HG02973 (cell line): ENCODE measurements around the gene SLC12A4.
"Not testable (repeated sequence)": the region's sequence is repeated elsewhere in the genome, so short reads cannot be mapped to it uniquely, and the experiment has no call there.

Experiments used
- ATAC-seq: cut with Tn5 transposase; IDR thresholded peaks from one replicate; pipeline ENCODE4 v1.9.1; 2021; ENCODE audit warnings: moderate library complexity; ENCODE audit not compliant: unreplicated experiment

Gene SLC12A4

DNA sequence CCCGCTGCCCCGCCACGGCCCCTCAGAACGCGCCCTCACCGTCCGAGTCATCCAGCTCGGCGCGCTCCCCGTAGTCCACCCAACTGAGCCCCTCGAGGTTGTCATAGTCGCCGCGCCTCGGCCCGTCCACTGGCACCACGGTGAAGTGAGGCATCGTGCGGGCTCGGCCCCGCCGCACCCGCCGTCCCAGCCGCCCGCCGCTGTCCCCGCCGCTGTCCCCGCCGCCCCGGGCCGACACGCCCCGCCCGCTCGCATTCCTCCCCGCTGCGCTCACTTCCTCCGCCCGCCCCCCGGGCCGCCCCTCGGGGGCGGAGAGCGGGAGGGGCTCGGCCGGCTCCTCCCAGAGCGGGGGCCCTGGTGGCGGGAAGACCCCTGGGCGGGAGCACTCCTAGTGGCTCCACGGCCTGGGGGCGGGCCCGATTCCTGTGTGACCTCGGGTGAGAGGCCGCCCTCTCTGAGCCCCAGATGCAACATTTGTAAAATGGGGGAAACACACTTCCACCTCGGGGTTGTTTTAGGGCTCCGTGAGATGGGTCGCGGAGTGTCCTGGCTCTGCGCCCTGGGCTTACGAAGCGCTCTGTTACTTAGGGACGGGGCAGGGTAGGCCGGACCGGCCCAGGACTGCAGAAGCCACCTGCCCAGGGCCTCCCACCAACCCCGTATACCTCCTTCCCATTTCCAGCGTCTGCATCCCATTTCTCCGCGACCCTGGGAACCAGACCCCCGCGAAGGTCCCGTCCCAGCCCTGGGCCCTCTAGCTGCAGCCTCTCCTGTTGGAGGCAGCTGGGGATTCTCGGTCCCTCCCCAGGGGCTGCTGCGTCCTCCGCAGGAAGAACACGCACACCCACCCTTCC is at the start of gene SLC12A4:
TSS of gene SLC12A4 (minus strand) at position 238 of the 854 bp plus-strand sequence. CDS start at position 154, 84 bp downstream.
- peak; percentile 64 for ATAC-seq

DNA sequence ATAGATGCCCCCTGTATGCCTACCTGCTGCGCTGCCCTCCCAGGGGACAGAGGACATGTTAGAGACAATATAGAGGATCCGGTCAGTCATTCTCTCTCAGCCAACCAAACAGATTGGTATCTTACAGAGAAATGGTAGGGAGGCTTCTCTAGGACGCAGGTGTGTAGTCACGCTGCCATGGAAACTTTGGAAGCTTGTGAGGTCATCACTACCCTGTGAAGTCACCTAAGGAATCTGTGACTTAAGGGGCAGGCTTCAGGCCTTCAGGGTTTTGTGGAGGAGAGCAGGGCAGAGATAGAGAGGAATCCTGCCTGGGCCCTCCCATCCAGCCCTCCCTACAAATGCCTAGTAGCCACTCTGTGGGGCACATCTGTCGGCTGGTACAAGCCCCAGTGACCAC is 47.2 kb upstream of the SLC12A4 start, which contains the start of gene DPEP2NB:
TSS of gene DPEP2NB (minus strand) at position 231 of the 400 bp plus-strand sequence. CDS start at position 90, 141 bp downstream.
- ATAC-seq = no peak

DNA sequence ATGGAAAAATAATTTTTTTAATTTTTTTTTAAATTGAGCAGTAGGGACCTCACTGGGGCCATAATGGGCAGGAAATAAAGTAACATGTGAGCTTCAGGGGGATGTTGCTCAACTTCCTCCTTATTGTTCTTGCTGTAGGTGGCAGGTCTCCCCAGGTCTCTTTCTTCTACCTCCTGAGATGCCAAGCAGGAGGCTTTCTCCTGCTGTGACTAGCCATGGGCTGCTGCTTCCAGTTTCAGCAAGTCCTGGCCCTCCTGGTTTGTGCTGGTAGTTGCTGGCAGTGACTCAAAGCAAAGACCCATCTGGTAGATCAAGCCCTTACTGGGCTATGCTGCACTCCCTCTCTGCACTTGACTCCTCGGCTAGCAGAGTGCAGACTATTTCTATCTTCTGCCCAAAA is 45.0 kb upstream of the SLC12A4 start:
- ATAC-seq = no peak

DNA sequence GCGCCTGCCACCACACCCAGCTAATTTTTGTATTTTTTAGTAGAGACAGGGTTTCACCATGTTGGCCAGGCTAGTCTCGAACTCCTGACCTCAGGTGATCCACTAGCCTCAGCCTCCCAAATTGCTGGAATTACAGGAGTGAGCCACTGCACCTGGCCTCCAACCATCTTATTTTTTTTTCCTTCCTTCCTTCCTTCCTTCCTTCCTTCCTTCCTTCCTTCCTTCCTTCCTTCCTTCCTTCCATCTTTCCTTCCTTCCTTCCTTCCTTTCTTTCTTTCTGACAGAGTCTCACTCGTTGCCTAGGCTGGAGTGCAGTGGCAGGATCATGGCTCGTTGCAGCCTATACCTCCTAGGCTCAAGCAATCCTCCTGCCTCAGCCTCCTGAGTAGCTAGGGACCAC is 41.4 kb upstream of the SLC12A4 start:
- ATAC-seq = not testable (repeated sequence)

DNA sequence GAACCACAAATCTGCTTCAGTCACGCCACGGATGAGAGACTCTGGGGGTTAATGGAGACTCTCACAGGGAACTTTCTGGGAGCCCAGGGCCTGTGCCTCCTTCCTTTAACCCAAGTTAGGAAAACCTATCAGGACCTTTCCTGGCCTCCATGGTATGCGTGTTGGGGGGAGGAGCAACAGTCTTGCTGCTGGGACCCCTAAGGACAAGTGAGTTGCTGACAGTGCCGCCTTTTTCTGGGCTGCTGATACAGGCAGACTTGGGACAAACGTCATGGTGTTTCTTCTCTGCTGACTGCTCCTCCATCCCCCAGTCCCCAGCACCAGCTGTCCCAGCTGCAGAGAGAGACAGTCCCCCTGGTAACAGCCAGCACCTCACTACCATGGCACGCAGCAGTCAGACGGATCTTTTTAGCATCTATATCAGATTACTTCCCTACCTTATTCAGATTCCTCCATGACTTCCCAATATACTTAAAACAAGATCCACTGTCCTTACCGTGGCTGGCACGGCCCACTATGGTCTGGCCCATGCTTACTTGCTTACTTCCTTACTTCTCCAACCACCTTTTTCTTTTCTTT is 40.8 kb upstream of the SLC12A4 start:
- ATAC-seq = no peak

DNA sequence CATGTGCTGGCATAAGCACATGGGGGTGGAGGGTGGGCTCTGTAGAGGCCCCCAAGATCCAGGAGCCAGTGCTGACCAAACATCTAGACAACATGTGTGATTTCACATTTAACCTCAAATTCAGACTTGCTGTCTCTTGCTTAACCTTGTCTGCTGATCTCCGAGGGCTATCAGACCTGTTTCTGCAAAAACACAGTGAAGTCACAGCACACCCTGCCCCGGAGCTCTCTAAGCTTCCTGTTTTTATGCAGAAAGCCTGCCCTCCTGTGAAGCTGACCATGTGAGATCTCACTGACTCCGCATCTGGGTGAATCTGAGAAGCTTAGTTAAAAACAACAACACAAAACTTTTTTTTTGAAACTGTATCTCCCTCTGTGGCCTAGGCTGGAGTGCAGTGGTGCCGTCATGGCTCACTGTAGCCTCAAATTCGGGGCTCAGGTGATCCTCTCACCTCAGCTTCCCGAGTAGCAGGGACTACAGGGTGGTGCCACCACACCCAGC is 37.4 kb upstream of the SLC12A4 start:
- ATAC-seq = no peak

DNA sequence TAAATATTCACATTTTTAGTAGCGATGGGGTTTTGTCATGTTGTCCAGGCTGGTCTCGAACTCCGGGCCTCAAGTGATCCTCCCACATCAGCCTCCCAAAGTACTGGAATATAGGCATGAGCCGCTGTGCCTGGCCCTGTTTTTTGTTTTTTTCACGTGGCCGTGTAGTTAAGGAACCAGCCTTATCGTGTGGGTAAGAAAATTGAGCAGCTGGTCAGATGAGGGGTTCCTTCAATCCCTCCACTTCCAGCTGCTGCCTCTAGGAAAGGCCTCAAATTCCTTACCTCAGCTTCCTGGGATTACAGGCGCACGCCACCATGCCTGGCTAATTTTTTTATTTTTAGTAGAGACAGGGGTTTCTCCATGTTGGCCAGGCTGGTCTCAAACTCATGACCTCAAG is 36.8 kb upstream of the SLC12A4 start:
- ATAC-seq = no peak

DNA sequence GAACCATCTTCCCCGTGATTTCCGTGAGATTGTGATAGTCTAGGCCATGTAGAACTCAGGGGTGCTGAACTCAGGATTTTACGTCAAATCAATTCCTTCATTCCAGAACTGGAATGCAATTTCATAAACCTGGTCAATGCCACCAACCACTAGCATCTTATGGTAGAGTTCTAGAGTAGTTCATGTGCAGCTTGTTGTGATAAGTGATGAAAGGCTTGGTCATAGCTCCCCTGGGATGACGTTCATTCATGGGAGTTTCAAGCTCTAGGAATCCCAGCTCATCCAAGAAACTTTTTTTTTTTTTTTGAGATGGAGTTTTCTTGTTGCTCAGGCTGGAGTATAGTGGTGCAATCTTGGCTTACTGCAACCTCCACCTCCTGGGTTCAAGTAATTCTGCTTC is 34.6 kb upstream of the SLC12A4 start:
- ATAC-seq = no peak

DNA sequence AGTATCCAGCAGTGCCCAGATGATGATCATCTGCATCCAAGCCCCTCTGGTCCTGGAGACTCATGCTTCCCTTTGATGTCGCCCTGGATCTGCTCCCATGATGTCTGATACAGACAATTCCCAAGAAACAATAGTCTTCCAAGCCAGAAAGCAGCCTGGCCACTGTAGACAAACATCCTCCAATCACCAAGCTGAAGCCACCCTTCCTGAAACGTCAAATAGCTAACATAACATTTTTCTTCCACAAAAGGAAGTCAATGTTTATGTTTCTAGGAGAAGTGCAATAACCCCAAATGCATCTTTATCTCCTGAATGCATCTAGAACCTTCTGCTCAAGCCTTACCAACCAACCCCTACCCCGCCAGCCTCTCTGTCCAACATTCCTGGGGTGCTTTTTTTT is 32.0 kb upstream of the SLC12A4 start:
- no peak for ATAC-seq

DNA sequence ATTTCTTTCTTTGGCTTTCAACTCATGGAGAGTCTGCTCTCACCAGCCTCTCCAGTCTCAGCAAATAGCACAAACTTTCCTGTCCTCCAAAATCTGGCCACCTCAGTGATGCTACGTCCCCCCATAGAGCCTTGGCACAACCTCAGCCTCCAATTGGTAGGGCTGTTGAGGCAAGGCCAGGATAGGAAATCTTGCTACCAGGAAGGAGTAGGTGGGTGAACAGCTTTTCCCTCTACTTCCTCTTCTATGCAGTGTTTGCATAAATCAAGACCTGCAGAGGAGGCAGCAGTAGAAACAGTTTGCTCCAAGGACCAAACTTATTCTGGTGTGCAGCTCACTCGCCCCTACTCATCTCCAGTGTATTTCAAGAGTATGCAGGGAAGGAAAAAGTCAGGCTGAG is 31.5 kb upstream of the SLC12A4 start:
- no peak for ATAC-seq

DNA sequence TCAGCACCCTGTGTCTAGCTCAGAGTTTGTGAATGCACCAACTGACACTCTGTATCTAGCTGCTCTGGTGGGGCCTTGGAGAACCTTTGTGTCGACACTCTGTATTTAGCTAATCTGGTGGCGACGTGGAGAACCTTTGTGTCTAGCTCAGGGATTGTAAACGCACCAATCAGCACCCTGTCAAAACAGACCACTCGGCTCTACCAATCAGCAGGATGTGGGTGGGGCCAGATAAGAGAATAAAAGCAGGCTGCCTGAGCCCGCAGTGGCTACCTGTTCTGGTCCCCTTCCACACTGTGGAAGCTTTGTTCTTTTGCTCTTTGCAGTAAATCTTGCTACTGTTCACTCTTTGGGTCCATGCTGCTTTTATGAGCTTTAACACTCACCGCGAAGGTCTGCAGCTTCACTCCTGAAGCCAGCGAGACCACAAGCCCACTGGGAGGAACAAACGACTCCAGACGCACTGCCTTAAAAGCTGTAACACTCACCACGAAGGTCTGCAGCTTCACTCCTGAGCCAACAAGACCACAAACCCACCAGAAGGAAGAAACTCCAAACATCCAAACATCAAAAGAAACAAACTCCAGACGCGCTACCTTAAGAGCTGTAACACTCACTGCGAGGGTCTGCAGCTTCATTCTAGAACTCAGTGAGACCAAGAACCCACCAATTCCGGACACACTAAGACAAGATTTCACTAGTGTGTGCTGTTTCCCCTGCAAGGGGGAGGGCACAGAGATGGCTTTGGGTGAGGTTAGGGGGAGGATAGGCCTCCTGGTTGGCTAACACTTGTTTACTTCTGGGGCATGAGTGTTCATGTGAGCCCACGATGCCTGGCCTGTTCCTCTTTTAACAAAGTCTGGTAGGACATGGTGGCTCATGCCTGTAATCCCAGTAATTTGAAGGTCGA is 30.6 kb upstream of the SLC12A4 start, which contains the start of gene DPEP2:
TSS of gene DPEP2 (minus strand) at position 706 of the 910 bp plus-strand sequence. CDS start 6,272 bp downstream, outside the sequence.
- not testable (repeated sequence) for ATAC-seq

DNA sequence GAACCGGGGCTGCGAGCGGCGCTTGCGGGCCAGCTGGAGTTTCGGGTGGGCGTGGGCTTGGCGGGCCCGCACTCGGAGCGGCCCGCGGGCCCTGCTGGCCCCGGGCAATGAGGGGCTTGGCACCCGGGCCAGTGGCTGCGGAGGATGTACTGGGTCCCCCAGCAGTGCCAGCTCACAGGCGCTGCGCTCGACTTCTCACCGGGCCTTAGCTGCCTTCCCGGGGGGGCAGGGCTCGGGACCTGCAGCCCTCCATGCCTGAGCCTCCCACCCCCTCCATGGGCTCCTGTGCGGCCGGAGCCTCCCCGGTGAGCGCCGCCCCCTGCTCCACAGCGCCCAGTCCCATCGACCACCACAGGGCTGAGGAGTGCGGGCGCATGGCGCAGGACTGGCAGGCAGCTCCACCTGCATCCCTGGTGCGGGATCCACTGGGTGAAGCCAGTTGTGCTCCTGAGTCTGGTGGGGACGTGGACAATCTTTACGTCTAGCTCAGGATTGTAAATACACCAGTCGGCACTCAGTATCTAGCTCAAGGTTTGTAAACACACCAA is 29.9 kb upstream of the SLC12A4 start:
- not testable (repeated sequence) for ATAC-seq

DNA sequence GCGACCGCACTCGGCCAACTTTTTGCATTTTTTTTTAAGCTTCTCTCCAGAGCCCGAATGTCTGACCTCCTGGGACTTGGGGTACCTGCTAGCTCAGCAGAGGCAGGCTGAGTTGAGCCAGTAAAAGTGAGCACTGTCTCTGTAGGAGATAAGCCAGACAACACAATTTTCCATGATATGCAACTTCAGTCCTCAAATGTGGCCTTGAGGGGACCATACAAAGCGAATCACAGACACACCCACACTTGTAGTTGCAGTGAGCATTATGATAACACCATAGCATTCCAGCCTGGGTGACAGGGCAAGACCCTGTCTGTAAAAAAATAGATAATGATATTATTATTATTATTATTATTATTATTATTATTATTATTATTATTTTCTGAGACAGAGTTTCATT is 28.2 kb upstream of the SLC12A4 start:
- ATAC-seq = no peak

DNA sequence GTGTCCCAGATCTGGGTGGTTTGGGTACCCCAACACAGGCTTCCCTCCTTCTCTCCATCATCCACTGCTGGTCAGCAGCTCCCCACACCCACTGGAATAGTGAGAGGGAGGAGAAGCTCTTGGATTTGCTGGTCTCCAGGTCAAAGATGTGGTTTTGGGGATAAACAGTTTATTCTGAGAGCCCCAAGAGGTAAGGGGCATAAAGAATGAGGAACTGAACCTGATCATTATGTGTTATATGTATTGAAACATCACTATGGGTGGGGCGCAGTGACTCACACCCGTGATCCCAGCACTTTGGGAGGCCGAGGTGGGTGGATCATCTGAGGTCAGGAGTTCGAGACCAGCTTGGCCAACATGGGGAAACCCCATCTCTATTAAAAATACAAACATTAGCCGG is 27.0 kb upstream of the SLC12A4 start:
- no peak for ATAC-seq

DNA sequence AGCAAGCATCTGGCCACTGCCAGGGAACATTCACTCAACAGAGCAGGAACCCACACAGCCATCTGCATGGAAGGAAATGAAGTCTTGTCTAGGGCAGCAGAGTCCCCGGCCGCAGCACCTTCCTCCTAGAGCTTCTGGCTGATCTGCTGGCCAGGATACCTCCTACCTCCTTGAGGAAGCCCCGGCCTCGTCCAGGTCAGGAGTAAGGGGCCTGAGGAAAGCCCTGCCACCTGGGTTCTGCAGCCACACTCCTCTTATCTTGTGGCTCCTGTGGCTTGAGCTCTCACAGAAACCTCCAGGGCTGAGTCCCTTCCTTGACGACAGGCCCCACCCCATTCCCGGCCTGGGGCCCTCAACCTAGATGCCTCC is 25.6 kb upstream of the SLC12A4 start:
- ATAC-seq = not testable (repeated sequence)

DNA sequence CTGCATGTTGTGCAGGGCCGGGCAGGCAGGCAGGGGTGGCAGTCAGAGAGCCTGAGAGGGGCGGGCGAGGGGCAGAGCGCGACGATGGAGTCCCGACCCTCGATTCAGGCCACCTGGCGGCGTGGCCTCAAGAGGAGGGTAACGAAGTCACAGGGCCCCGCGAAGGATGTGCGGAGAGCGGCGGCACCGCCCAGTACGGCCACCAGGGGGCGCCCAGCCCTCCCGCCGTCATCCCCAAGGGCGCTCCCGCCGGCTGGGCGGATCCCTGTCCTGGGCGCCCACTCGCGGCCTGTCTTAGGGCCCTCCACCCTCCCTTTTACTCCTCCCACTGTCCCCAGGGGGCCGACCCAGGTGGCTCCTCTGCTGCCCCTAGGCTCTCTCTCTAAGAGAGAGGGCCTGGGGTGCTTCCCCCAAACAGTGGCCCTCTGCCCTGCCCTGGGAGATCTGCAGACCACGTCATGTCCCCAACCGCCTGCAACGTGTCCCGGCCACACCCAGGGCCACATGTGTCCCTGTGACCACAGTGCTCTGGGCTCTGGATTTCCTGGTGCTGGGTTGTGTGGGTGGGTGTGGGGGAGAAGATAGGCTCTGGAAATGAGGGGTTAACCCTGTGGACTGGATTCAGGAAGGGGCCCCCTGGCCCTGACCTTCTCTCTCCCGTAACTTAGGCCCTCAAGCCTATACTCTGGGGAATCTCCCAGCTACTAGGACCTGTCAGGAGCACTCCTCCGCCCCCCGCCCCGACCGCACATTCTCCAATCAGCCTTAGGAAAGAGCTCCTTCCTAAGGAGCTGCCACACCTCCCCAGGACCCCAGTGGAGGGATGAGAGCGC is 25.0 kb upstream of the SLC12A4 start:
- peak; percentile 62 for ATAC-seq

DNA sequence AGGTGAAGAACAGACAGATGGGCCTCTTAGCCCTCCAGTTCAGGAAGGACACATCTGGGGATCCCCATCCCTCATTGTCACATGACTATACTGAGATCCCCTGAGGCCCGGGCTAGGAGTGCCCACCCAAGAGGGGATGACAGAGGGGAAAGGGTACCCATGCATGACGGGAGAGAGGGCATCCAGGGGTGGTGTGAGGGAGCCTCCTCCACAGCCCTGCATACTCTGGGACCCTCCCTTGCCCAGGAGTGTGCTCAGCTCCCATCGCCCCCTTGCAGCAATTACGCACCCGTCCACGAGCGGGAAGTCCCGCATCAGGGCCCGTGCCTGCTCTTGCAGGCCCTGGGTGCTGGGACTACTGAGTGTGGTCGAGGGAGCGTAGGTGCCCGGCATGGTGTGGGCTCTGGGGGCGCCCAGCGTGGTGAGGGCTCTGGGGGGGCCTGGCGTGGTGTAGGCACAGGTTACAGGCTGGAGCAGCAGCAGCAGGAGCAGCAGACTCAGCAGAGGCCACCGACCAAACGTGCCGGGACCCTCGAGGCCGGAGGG is 24.3 kb upstream of the SLC12A4 start:
- ATAC-seq = no peak

DNA sequence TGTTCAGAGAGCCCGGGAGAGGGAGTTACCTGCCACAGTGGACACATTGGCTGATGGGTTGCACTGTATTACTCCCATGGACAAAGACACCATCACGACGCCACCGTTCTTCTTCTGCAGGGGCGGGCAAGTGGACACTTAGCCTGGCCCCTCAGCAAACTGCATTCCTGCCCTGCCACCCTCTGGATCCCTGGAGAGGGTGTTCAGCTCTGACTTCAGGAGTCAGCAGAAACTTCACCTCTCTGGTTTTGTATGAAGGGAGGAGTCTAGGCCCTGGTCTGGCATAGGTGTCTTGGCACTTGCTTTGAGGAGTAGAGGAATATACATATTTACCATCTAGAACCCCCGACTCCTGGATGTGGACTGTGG is 21.6 kb upstream of the SLC12A4 start:
- no peak for ATAC-seq

DNA sequence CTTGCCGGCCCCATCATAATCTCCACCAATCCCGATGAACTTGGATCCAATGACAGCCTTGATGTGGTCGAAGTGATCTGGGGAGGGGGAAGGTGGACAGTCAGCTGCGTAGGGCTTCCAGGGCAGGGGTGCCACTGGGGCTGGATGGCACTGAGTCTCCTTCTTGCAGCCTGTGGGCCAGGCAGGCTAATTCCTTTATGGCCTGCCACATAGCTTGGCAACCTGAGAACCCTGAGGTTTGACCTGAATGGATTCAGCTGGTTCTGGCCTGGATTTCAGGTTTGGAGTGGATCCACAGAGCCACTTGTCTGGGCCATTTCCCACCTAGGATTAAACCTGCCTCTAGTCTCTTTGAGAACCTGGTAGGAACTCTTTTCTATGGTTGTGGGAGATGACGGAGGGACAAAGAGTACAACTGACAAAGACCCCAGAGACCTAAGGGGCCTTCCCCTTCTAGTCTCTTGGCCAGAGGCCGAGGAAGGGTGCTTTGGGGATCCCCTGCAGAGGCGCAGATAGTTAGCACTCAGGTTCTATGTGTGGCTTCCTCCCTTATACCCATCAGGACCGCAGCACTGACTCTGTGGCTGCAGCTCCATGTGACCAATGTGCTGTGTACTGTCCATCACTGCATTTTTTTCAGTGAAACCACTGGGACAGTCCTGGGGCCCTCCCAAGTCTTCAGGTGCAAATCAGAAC is 21.0 kb upstream of the SLC12A4 start:
- no peak for ATAC-seq
